Stimulated activated CD8-positive, alpha-beta memory T cell treated with anti-CD3 and anti-CD28 coated beads, Interleukin-4, amount 100 ng/mL, for 24 hours (primary cell): ENCODE measurements around the gene SYNJ2.
"Not testable (repeated sequence)": the region's sequence is repeated elsewhere in the genome, so short reads cannot be mapped to it uniquely, and the experiment has no call there.

Experiments
- DNase-seq: peaks from one replicate; pipeline ENCODE4 v3.0.0-alpha.2; 2020; ENCODE audit warnings: low read depth

The SYNJ2 gene

GRCh38 chr6:157954150-157955117 is 27.2 kb upstream of the SYNJ2 start:
- DNase-seq = no peak

GRCh38 chr6:157955675-157956074 is 26.0 kb upstream of the SYNJ2 start:
- DNase-seq = no peak

DNA sequence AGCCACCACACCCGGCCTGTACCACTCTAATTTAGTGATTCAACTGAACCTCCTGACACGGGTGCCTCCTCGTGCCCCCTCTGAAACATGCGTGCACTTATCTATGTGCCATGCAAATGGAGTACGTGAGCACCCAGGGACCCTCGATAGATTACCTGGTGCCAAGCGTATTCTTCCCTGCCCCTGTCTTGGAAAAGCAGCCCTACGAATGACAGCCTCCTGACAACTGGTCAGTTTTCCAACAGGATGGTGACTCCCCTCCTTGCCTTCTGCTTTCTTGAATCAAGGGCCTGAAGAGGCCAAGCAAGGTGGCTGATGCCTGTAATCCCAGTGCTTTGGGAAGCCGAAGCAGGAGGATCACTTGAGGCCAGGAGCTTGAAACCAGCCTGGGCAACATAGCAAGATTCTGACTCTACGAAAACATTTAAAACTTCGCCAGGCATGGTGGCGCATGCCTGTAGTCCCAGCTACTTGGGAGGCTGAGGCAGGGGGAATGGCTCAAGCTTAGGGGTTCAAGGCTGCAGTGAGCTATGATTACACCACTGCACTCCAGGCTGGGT is 25.4 kb upstream of the SYNJ2 start:
- no peak for DNase-seq

- no peak for DNase-seq
Measured at GRCh38 chr6:157959451-157960227, 22.0 kb upstream of the SYNJ2 start.

DNA sequence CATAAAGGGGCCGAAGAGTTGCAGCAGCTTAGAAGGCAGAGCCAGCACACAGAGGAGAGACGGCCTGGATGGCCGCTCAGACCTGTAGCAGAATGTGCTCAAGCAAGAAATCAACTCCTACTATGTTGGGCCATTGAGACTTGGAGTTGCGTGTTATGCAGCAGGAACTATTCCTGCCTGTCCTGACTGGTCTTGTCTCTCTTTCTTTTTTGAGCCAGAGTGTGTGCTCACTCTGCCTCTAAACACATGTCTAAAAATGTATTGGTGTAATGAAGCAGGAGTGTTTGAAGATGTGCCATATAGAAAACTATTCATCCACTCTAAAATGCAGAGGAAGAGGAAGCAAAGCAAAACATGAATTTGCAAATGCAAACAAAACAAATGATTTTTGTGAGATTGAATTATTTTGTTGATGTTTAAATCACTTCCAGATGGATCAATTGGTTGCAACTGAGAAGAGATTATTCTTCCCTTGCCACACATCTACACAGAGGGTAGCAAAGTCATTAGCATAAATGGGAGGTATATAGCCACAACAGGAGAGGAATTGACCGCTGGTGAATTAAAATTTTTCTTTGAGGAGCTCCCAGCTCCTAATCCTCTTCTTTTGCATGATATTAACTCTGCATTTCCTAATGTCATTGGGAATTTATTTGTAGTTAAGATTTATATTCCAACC is 20.4 kb upstream of the SYNJ2 start:
- no peak for DNase-seq

DNA sequence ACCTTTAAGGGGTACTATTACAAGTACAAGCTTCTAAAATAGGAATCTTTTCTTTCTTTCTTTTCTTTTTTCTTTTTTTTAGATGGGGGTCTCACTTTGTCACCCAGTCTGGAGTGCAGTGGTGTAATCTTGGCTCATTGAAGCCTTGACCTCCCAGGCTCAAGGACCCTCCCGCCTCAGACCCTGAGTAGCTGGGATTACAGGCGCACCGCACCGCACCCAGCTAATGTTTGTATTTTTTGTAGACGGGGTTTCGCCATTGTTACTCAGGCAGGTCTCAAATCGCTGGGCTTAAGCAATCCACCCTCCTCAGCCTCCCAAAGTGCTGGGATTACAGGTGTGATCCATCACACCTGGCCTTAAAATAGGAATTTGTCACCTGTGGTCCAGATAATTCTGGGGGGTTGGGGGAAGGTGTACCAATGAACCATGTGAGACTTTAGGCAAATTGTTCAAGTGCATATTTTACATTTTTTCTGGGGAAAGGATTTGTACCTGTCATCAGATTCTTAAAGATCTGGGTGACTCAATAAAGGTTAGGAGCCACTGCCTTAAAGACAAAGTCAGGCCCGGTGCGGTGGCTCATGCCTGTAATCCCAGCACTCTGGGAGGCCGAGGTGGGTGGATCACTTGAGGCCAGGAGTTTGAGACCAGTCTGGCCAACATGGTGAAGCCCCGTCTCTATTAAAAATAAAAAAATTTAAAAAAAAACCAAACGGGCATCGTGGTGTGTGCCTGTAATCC is 19.7 kb upstream of the SYNJ2 start:
- no peak for DNase-seq

GRCh38 chr6:157962601-157963302 is 18.9 kb upstream of the SYNJ2 start:
- no peak for DNase-seq

GRCh38 chr6:157964100-157964499 is 17.6 kb upstream of the SYNJ2 start:
- no peak for DNase-seq

DNA sequence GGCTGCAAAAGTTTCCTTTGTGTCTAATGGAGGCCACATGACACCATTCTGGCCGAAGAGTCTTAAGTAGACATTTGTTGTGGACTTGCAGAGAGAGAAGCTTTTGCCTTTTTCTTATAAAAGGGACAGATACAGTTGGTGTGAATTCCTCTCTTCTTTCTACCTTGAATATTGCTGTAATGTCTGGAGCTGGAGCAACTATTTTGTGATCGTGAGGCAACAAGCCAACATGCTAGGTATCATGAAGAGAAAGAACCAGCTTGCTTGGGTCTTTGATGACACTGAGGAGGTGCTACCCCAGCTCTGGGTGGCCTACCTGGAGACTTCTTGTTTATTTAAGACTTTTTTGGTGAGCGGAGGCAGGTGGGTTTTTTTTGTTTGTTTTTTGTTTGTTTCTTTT is 16.3 kb upstream of the SYNJ2 start:
- no peak for DNase-seq

DNA sequence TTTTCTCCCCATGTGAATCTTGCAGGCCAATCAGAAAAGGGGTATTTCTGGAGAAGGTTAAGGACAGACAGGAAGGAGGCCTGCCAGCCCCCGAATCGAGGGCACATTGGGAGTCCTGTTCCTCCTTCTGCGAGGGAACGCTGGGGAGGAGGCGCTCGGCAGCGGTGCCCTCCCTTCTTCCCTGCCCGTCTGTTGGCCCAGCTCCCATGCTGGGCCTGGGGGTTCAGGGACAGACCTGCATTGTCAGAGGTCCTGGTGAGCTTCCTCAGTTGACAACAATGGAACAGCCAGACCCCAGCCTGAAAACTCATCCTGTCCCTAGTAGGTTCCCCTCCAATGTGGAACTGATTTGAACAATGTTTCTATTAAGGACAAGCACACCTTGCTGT is 15.1 kb upstream of the SYNJ2 start:
- no peak for DNase-seq

- DNase-seq = no peak
Measured at GRCh38 chr6:157967020-157967419, 14.6 kb upstream of the SYNJ2 start.

- no peak for DNase-seq
Measured at GRCh38 chr6:157967486-157967885, 14.2 kb upstream of the SYNJ2 start.

GRCh38 chr6:157972177-157972576 is 9.5 kb upstream of the SYNJ2 start:
- not testable (repeated sequence) for DNase-seq

DNA sequence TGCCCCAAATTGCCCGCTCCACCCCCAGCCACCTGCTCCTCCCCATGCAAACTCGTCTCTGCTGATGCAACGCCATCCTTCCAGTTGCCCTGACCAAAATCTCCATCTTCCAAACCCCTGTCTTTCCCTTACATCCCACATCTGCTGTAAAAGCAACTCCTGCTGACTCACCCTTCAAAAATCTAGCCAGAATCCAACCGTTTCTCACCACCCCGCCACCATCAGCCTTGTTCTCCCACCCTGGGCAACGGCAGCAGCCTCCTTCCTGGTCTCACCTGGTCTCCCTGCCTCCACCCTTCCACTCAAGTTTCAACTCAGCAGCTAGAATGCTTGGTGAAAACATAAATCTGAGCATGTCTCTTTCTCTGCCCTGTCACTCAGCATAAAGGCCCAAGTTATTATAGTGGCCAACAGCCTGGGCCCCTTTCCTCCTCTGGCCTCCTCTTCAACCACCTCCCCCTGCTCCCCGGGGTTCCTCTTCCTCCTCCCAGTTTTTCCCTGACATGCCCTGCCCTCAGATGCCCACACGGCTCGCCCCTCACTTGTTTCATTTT is 7.2 kb upstream of the SYNJ2 start:
- DNase-seq = no peak

DNA sequence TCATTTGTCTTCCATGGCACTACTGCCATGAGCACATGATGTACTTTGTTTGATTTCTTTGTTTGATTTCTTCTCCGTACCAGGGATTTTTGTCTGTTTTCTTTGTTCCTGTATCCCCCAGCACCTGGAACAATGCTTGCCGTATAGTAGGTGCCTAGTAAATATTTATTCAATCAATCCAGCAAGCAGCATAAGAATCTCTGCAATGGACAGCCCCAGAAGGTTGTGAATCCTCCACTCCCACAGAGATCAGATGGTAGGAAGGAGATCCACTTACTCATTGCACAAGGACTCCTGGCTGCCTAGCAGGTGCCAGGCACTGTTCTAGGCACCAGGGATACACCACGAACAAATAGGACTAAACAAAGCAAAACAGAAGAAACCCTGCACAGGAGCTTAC is 6.7 kb upstream of the SYNJ2 start:
- DNase-seq = no peak

DNA sequence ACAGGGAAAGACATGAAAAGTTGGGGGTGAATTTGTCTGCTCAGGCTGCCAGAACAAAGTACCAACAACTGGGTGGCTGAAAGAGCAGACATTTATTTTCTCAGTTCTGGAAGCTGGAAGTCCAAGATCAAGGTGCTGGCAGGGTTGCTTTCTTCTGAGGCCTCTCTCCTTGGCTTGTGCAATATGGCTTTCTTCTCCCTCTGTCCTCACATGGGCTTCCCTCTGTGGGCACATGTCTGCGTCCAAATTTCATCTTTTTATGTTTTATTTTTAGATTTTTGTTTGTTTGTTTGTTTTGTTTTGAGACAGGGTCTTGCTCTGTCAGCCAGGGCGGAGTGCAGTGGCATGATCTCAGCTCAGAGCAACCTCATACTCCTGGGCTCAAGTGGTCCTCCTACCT is 6.2 kb upstream of the SYNJ2 start:
- DNase-seq = no peak

- DNase-seq = no peak
Measured at GRCh38 chr6:157976345-157977175, 5.1 kb upstream of the SYNJ2 start.

- no peak for DNase-seq
Measured at GRCh38 chr6:157977176-157977804, 4.4 kb upstream of the SYNJ2 start.
